ENCODE measurements around the gene SPIRE1. TPM values are rescaled to one million over a fixed set of nuclear protein-coding genes. Genes with fewer than 3 reads are reported as not detected.

Gene SPIRE1
- total RNA-seq, 1 donor from 2014 or later = 15.7 TPM

- H3K4me1 ChIP-seq = peaks cover 10% of the 10 kb centered on the region
- TF ChIP-seq POLR2A (IDR thresholded peaks at IDR 0.05) (no peak), CTCF (IDR thresholded peaks at IDR 0.05) (no peak), POLR2AphosphoS5 (IDR thresholded peaks at IDR 0.05; ENCODE audit: insufficient read depth in 1 of 2, low read depth in 1 of 2) (no peak)
- H3K27me3 ChIP-seq = no peaks in the 10 kb centered on the region
- H3K9me3 ChIP-seq = no peaks in the 10 kb centered on the region
- intact Hi-C loops (cut with DNase I) = no loop called here
- no peak overlapping the region for H3K27ac ChIP-seq
- no peak overlapping the region for H3K4me3 ChIP-seq
- no peaks in the 10 kb centered on the region for H3K36me3 ChIP-seq
- no peak for DNase-seq (ENCODE audit: extremely low spot score in 2 of 2)
Observed at GRCh38 chr18:12595571-12596255, 62.2 kb downstream of the SPIRE1 start.

- Histone ChIP-seq H3K4me1 (peaks cover 5% of the 10 kb centered on the region), H3K4me3 (no peak overlapping the region), H3K9me3 (no peaks in the 10 kb centered on the region), H3K27ac (no peak overlapping the region), H3K27me3 (no peaks in the 10 kb centered on the region), H3K36me3 (no peaks in the 10 kb centered on the region)
- intact Hi-C loops (cut with DNase I) = no loop called here
- DNase-seq (ENCODE audit: extremely low spot score in 2 of 2) = no peak
- TF ChIP-seq POLR2AphosphoS5 (IDR thresholded peaks at IDR 0.05; ENCODE audit: insufficient read depth in 1 of 2, low read depth in 1 of 2) (no peak), POLR2A (IDR thresholded peaks at IDR 0.05) (no peak), CTCF (IDR thresholded peaks at IDR 0.05) (no peak)
Observed at GRCh38 chr18:12593866-12594265, 64.0 kb downstream of the SPIRE1 start.

- TF ChIP-seq POLR2A (IDR thresholded peaks at IDR 0.05) (no peak), POLR2AphosphoS5 (IDR thresholded peaks at IDR 0.05; ENCODE audit: insufficient read depth in 1 of 2, low read depth in 1 of 2) (no peak)
- no peak for DNase-seq (ENCODE audit: extremely low spot score in 2 of 2)
- no peaks in the 10 kb centered on the region for H3K27me3 ChIP-seq
- H3K9me3 ChIP-seq = no peaks in the 10 kb centered on the region
- no peaks in the 10 kb centered on the region for H3K36me3 ChIP-seq
- peaks cover 3% of the 10 kb centered on the region for H3K4me1 ChIP-seq
- intact Hi-C loops (cut with DNase I) = no loop called here
- no peak overlapping the region for H3K27ac ChIP-seq
- no peak overlapping the region for H3K4me3 ChIP-seq
Observed at GRCh38 chr18:12592597-12593127, 65.2 kb downstream of the SPIRE1 start.

- Histone ChIP-seq H3K36me3 (no peaks in the 10 kb centered on the region), H3K4me1 (no peaks in the 10 kb centered on the region), H3K27me3 (no peaks in the 10 kb centered on the region), H3K9me3 (no peaks in the 10 kb centered on the region), H3K4me3 (no peak overlapping the region), H3K27ac (no peak overlapping the region)
- intact Hi-C loops (cut with DNase I) = no loop called here
- TF ChIP-seq CTCF (IDR thresholded peaks at IDR 0.05) (no peak), POLR2A (IDR thresholded peaks at IDR 0.05) (no peak), POLR2AphosphoS5 (IDR thresholded peaks at IDR 0.05; ENCODE audit: insufficient read depth in 1 of 2, low read depth in 1 of 2) (no peak)
- no peak for DNase-seq (ENCODE audit: extremely low spot score in 2 of 2)
Observed at GRCh38 chr18:12589448-12589847, 68.5 kb downstream of the SPIRE1 start.

- TF ChIP-seq POLR2A (IDR thresholded peaks at IDR 0.05) = no peak
- TF ChIP-seq POLR2AphosphoS5 (IDR thresholded peaks at IDR 0.05; ENCODE audit: insufficient read depth in 1 of 2, low read depth in 1 of 2) = no peak
- TF ChIP-seq CTCF (IDR thresholded peaks at IDR 0.05) = no peak
- no peak for DNase-seq (ENCODE audit: extremely low spot score in 2 of 2)
- no peaks in the 10 kb centered on the region for H3K9me3 ChIP-seq
- no peaks in the 10 kb centered on the region for H3K36me3 ChIP-seq
- H3K4me3 ChIP-seq = no peak overlapping the region
- H3K4me1 ChIP-seq = no peaks in the 10 kb centered on the region
- intact Hi-C loops (cut with DNase I) = no loop called here
- H3K27ac ChIP-seq = no peak overlapping the region
- H3K27me3 ChIP-seq = no peaks in the 10 kb centered on the region
Observed at GRCh38 chr18:12586956-12587355, 71.0 kb downstream of the SPIRE1 start.
